Measurements from ENCODE around the gene PFN1.
"Not testable (repeated sequence)": the region's sequence is repeated elsewhere in the genome, so short reads cannot be mapped to it uniquely, and the experiment has no call there.

Gene PFN1

GRCh38 chr17:4920351-4921048 lies 27.8 kb downstream of the PFN1 start:
- no peak for DNase-seq

- no peak for DNase-seq
Observed at GRCh38 chr17:4919511-4920047, 28.8 kb downstream of the PFN1 start.

GRCh38 chr17:4914551-4914950 lies 33.8 kb downstream of the PFN1 start:
- not testable (repeated sequence) for DNase-seq

- DNase-seq, result no peak
Observed at GRCh38 chr17:4913994-4914393, 34.3 kb downstream of the PFN1 start.

- DNase-seq, result peak; percentile 62
Observed at GRCh38 chr17:4908711-4909496, 39.4 kb downstream of the PFN1 start.

DNA sequence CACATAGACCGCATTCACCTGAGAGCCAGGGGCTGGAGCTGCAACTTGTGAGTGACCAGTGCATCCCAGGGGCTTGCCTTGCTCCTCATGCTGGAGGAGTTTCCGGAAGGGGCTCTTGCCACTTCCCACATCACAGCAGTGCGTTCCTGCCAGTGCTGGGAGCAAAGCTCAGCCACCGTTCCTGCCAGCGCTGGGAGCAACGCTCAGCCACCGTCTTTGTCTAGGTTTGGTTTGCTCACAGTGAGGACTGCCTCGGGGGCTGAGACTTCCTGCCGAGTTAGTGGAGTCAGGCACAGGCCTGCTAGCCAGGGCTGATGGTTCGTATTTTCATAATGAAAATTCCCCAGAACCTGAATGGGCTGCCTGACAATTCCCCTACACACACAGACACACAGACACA lies 40.0 kb downstream of the PFN1 start:
- no peak for DNase-seq

GRCh38 chr17:4906642-4907041 lies 41.7 kb downstream of the PFN1 start:
- DNase-seq, result not testable (repeated sequence)

GRCh38 chr17:4903051-4903818 lies 45.1 kb downstream of the PFN1 start, which contains the start of gene CHRNE:
CHRNE (minus strand) TSS chr17:4903098; CDS start chr17:4903063, 35 bp downstream.
- peak; percentile 55 for DNase-seq

GRCh38 chr17:4902540-4902939 lies 45.8 kb downstream of the PFN1 start:
- DNase-seq, result no peak

- no peak for DNase-seq
Observed at GRCh38 chr17:4901648-4902344, 46.5 kb downstream of the PFN1 start.

GRCh38 chr17:4901108-4901647 lies 47.2 kb downstream of the PFN1 start:
- no peak for DNase-seq

DNA sequence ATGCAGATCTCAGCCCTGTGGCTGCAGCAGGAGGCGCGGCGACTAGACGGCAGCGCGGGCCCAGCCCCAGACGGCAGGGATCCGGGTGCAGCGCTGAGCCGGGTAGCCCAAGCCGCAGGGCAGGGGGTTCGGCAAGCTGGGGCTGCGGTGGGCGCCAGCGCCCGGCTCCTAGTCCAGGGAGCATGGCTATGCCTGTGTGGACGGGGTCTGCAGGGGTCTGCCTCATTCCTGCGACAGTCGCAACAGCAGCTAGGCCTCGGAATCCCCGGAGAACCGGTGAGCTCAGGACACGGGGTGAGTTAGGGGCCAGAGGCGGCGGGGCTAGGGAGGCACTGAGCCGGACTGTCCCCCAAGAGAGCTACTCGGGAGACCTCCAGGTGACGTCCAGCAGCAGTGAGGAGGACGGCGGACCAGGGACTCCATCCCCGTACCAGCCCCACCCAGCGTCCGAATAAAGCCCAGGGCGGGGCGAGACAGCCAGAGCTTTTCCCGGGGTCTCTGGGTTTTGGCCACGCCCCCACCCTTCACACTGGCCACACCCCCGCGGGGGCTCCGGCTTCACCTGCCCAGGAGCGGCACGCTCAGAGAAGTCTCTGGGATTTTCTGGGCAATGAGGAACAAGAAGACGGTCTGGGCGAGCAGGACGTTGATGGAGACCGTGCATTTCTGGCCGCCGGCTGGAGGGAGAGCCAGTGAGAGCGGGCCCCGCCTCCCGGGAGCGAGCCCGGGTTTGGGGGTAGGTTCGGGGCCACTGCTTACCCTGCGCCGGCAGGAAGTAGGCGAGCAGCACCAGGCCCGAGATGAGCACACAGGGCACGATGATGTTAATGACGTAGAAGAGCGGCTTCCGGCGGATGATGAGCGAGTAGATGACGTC lies 47.9 kb downstream of the PFN1 start:
- peak; percentile 46 for DNase-seq

DNA sequence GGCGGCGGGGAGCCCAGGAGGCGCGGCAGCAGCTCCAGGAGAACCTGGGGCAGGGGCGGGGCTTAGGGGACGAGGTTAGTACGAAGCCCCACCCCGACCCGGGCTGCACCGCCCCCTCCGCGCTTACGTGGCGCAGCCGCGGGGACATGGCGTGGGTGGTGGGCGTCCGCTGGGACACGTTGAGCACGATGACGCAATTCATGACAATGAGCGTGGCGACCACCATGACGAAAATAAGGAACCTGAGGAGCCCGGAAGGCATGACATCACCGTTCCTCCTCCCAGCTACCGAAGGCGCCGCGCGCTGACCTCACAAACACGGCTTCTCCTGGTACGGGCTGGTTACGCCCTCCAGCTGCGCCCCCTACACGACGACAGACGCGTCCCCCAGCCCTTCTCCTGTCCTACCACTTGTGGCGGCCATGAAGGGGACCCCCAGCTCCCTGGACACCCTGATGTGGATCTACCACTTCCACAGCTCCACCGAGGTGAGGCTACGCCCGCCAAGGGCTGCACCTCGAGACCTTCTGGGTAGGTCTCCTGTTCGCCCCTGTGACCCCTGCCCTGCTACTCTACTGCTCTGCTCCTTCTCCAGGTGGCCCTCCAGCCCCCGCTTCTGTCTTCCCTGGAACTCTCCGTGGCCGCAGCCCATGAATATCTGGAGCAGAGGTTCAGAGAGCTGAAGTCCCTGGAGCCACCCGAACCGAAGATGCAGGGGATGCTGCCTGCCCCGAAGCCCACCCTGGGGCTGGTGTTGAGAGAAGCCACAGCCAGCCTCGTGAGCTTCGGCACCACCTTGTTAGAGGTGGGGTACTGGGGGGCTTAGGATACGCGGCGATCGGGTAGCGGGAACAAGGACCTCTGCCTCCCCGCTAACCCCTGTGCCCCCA lies 48.7 kb downstream of the PFN1 start, which contains the start of gene C17orf107:
Gene C17orf107, plus strand, starts transcription at position 196 of the 890 bp plus-strand sequence. Its CDS starts 227 bp downstream, at position 423.
- DNase-seq, result peak; percentile 91

- no peak for DNase-seq
Observed at GRCh38 chr17:4898927-4899326, 49.4 kb downstream of the PFN1 start.

- DNase-seq, result no peak
Observed at GRCh38 chr17:4898351-4898750, 50.0 kb downstream of the PFN1 start.

DNA sequence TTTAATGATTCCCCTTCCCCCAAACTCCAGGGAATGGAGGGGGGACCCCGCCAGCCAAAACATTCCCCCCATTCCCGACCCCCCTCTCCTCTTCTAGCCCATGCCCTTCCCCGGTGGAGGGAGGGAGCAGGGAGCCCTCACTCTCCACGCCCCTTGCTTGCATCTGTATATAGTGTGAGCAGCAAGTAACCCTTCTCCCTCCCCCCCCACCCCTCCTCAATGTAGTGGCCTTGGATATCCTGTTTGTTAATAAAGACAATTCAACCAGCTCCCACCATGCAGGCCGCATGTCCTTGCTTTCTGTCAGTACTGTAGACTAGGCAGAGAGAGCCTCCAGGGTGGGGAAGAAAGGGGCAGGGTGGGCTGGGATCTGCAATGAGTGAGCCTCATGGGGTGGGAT lies 50.5 kb downstream of the PFN1 start:
- DNase-seq, result no peak

DNA sequence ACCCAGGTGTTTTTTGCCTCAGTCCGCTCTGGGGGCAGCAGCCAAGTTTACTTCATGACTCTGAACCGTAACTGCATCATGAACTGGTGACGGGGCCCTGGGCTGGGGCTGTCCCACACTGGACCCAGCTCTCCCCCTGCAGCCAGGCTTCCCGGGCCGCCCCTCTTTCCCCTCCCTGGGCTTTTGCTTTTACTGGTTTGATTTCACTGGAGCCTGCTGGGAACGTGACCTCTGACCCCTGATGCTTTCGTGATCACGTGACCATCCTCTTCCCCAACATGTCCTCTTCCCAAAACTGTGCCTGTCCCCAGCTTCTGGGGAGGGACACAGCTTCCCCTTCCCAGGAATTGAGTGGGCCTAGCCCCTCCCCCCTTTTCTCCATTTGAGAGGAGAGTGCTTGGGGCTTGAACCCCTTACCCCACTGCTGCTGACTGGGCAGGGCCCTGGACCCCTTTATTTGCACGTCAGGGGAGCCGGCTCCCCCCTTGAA lies 51.1 kb downstream of the PFN1 start:
- DNase-seq, result no peak

DNA sequence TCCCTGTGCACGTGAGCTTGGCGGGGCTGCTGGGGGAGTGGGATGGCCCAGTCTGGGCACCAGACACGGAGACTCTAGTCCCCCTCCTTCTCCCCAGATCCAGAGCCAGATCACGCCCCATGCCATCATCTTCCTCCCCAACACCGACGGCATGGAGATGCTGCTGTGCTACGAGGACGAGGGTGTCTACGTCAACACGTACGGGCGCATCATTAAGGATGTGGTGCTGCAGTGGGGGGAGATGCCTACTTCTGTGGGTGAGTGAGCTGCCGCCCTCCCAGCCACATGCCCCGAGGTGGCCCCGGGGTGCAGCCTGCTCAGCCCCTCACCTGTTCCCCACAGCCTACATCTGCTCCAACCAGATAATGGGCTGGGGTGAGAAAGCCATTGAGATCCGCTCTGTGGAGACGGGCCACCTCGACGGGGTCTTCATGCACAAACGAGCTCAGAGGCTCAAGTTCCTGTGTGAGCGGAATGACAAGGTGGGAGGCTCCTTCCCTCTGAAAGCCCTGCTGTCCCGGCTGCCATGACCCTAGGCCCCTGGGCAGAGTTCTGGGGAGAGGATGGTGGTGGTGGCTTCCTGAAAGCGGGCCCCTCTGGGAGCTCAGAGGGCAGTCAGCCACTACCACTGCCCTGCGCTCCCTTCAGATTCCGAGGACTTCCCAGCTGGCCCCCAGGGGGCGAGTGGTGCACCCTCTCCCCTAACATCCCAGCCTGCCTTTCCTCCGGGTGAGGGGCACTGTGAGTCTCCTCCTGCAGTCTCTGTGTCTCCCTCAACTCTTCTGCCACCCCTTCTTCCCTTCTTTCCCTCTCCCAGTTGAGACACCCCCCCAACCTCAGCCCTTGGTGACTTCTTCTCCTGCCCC lies 51.8 kb downstream of the PFN1 start:
- no peak for DNase-seq
